GM12878 (cell line): ENCODE data around the gene CAPNS2. TPM values are rescaled to one million over a fixed set of nuclear protein-coding genes. Genes with fewer than 3 reads are reported as not detected.

Experiments used
- ATAC-seq: fragments of 200-7000 bp; cut with Tn5 transposase; 3 replicates; pipeline ENCODE4 v1.9.1; 2020; ENCODE audit warnings: mild to moderate bottlenecking, moderate library complexity
- BruUV-seq: library from RNA; stranded (reverse); fragments of 400-500 nt; replicated peaks from 2 replicates; lab custom pipeline; 2021; lab: Mats Ljungman, UMichigan
- CTCF ChIA-PET: fragments of 300-600 bp; sonication (Branson Sonifier 250); formaldehyde crosslinking; extraction: SDS; loops from one replicate; lab custom pipeline; 2021; ENCODE audit warnings: inconsistent platforms; lab: Yijun Ruan, JAX
- POLR2A ChIA-PET: fragments of 350-600 bp; formaldehyde crosslinking; extraction: SDS; loops from one replicate; lab custom pipeline; 2021; ENCODE audit warnings: inconsistent platforms; lab: Charles Lee
- RAD21 ChIA-PET: fragments of 300-600 bp; sonication (Branson Sonifier 250); formaldehyde crosslinking; loops from one replicate; lab custom pipeline; 2023; ENCODE audit warnings: antibody characterized with exemption; ENCODE audit not compliant: unreplicated experiment; lab: Charles Lee
- SMC1A ChIA-PET: fragments of 300-600 bp; sonication (Branson Sonifier 250); formaldehyde crosslinking; loops from one replicate; lab custom pipeline; 2023; ENCODE audit not compliant: unreplicated experiment, uncharacterized antibody; lab: Charles Lee
- DNase-seq: peaks from one replicate; pipeline ENCODE4 v3.0.0-alpha.2; 2011; ENCODE audit warnings: low read depth, low spot score
- FAIRE-seq: peaks from 3 replicates; lab custom pipeline; 2011; peaks lifted over from hg19 to GRCh38; lab: Jason Lieb, UNC
- H2AFZ ChIP-seq: 2 replicates; pipeline ENCODE4 v1.6.0; 2011; ENCODE audit warnings: low read depth, low read length, control low read depth; ENCODE audit not compliant: control insufficient read depth
- H3K27ac ChIP-seq: 2 replicates; pipeline ENCODE4 v1.5.1; 2011; ENCODE audit warnings: control low read depth; ENCODE audit not compliant: control insufficient read depth, insufficient read depth
- H3K27me3 ChIP-seq, 2 experiments: replicated peaks in 1 of 2; 2 replicates each; pipeline versions ENCODE4 v1.6.0 to v1.6.1; 2011; ENCODE audit warnings: low read length in 1 of 2; ENCODE audit not compliant: control insufficient read depth in 2 of 2, insufficient read depth in 2 of 2
- H3K36me3 ChIP-seq, 2 experiments: 2 replicates each; pipeline ENCODE4 v1.5.1; 2011; ENCODE audit warnings: low read length in 1 of 2; ENCODE audit not compliant: control insufficient read depth in 2 of 2, insufficient read depth in 2 of 2
- H3K4me1 ChIP-seq: 2 replicates; pipeline ENCODE4 v1.6.1; 2011; ENCODE audit warnings: mild to moderate bottlenecking, low read length, moderate library complexity, mixed read lengths; ENCODE audit not compliant: control insufficient read depth, insufficient read depth
- H3K4me2 ChIP-seq: 2 replicates; pipeline ENCODE4 v1.6.0; 2011; ENCODE audit warnings: control low read depth; ENCODE audit not compliant: control insufficient read depth, insufficient read depth
- H3K4me3 ChIP-seq: fragments of 200-600 bp; sonication (generic); 2 replicates; pipeline ENCODE4 v1.5.1; 2016
- H3K79me2 ChIP-seq: 2 replicates; pipeline ENCODE4 v1.6.0; 2011; ENCODE audit warnings: low read length; ENCODE audit not compliant: control insufficient read depth, insufficient read depth
- H3K9ac ChIP-seq: 2 replicates; pipeline ENCODE4 v1.8.0; 2011; ENCODE audit warnings: low read length, control low read depth, mixed read lengths; ENCODE audit not compliant: control insufficient read depth, insufficient read depth
- H3K9me3 ChIP-seq: replicated peaks from 3 replicates; pipeline ENCODE4 v1.5.1; 2011; ENCODE audit warnings: mild to moderate bottlenecking, low read length; ENCODE audit not compliant: control insufficient read depth, insufficient read depth
- H4K20me1 ChIP-seq: 2 replicates; pipeline ENCODE4 v1.6.0; 2011; ENCODE audit not compliant: control insufficient read depth, insufficient read depth
- ATF3 ChIP-seq: IDR thresholded peaks from 2 replicates; pipeline ENCODE4 v1.6.1; 2011; ENCODE audit warnings: low read depth, mild to moderate bottlenecking, low read length, moderate library complexity, borderline replicate concordance; ENCODE audit errors: extremely low read depth
- HSF1 ChIP-seq: fragments of 150-350 bp; IDR thresholded peaks from 2 replicates; pipeline ENCODE4 v1.6.1; 2014; ENCODE audit warnings: mild to moderate bottlenecking, low read depth, low read length
- IKZF2 ChIP-seq, 2 experiments: fragments of 450-650 bp; IDR thresholded peaks; 2 replicates each; pipeline ENCODE4 v1.6.1; 2017; ENCODE audit warnings: mild to moderate bottlenecking in 2 of 2, moderate library complexity in 2 of 2
- MYB ChIP-seq: fragments of 150-350 bp; IDR thresholded peaks from 2 replicates; pipeline ENCODE4 v1.6.1; 2014; ENCODE audit warnings: mild to moderate bottlenecking, low read depth, low read length, borderline replicate concordance
- SP1 ChIP-seq: IDR thresholded peaks from one replicate; pipeline ENCODE4 v1.6.1; 2011; ENCODE audit warnings: low read depth, low read length
- USF2 ChIP-seq: IDR thresholded peaks from 2 replicates; pipeline ENCODE4 v1.6.1; 2011; ENCODE audit warnings: low read depth, low read length, improper control_type of control experiment, borderline replicate concordance
- WGBS: methylation state at CpG from one replicate; pipeline ENCODE4 v1.1.6; 2016; ENCODE audit warnings: low lambda C conversion rate; ENCODE audit not compliant: insufficient replicate concordance, insufficient coverage; ENCODE audit errors: missing lambda C conversion rate; 5-methylcytosine and 5-hydroxymethylcytosine counted together
- in situ Hi-C: fragments of 300-500 bp; cut with MboI; formaldehyde crosslinking; loops from 9 replicates; pipeline ENCODE4 v1.14.3; 2018; ENCODE audit warnings: mixed read lengths
- intact Hi-C: fragments of 100-400 bp; cut with micrococcal nuclease; formaldehyde crosslinking; loops from one replicate; pipeline ENCODE4 v1.14.2; 2022; ENCODE audit not compliant: unreplicated experiment
- polyA plus RNA-seq, 11 experiments: library from polyadenylated mRNA; depleted of rRNA in 4 of 11; unstranded in 6 of 11; stranded (reverse) in 5 of 11; fragments of >200 nt; fragmentation: Nextera tagmentation in 4 of 11; fragmentation: Illumina TruSeq in 1 of 11; extraction: Ambion mirVana in 4 of 11; extraction: Trizol in 1 of 11; gene quantifications; 1 replicate in 1 of 11; 2 replicates in 10 of 11; pipeline versions ENCODE4 v1.2.1 to v1.2.3, GENCODE V29; 2011 to 2016; ENCODE audit warnings: inconsistent platforms in 2 of 11, missing spikeins in 2 of 11, low read depth in 1 of 11
- total RNA-seq, 4 experiments: library from RNA; depleted of rRNA in 3 of 4; stranded (reverse); fragments of >200 nt in 3 of 4; fragmentation: Illumina TruSeq in 1 of 4; extraction: Trizol in 1 of 4; gene quantifications; 2 replicates each; pipeline versions ENCODE4 v1.2.1 to v1.2.3, GENCODE V29; 2013 to 2021

The CAPNS2 gene
- total and polyA plus RNA-seq, 10 of the 15 experiments (the other 5 are each of a cell fraction or from before 2014, with no cell fraction given), result not detected

- TF ChIP-seq ATF3, result no peak
- TF ChIP-seq IKZF2 (IDR thresholded peaks at IDR 0.05), result no peak
These were observed 1.4 kb upstream of the CAPNS2 start (continued) for GRCh38 chr16:55565086-55565485.

- Histone ChIP-seq H3K36me3 (no peaks in the 10 kb centered on the region), H3K4me3 (no peak overlapping the region), H2AFZ (no peak overlapping the region), H3K9ac (no peak overlapping the region), H4K20me1 (no peaks in the 10 kb centered on the region), H3K4me2 (no peak overlapping the region), H3K27ac (no peak overlapping the region), H3K9me3 (no peaks in the 10 kb centered on the region), H3K27me3 (no peaks in the 10 kb centered on the region), H3K79me2 (no peaks in the 10 kb centered on the region), H3K4me1 (no peaks in the 10 kb centered on the region)
- RAD21 ChIA-PET, result no interaction called here
- CTCF ChIA-PET, result interaction anchor here (1.2 kb wide), 1 partner anchor 11 kb away, joined by 3 read pairs; no protein-coding TSS in a partner anchor
- ATAC-seq (no peak), FAIRE-seq (no peak), DNase-seq (no peak)
- SMC1A ChIA-PET, result no interaction called here
- POLR2A ChIA-PET, result no interaction called here
- no TSS peak for BruUV-seq
- intact Hi-C loops, result no loop called here
- in situ Hi-C loops, result no loop called here
- 2% methylated on average over 3 of the region's 3 CpGs for WGBS
- TF ChIP-seq HSF1 (no peak), USF2 (no peak), SP1 (no peak), MYB (no peak)
These were observed 898 bp downstream of the CAPNS2 start for GRCh38 chr16:55567382-55567781.
